IMR-90 (cell line): ENCODE results near the gene CDH23. TPM values are rescaled to one million over a fixed set of nuclear protein-coding genes. Genes with fewer than 3 reads are reported as not detected.

Experiments used
- ATAC-seq: fragments of 200-7000 bp; cut with Tn5 transposase; 2 replicates; pipeline ENCODE4 v1.9.1; 2020; ENCODE audit warnings: low read depth, mild to moderate bottlenecking, moderate library complexity
- BruUV-seq: library from RNA; stranded (reverse); fragments of 400-500 nt; replicated peaks from 2 replicates; lab custom pipeline; 2021; lab: Mats Ljungman, UMichigan
- CTCF ChIA-PET: fragments of 300-600 bp; formaldehyde crosslinking; extraction: SDS; loops from one replicate; lab custom pipeline; 2021; ENCODE audit warnings: antibody characterized with exemption; lab: Yijun Ruan, JAX
- POLR2A ChIA-PET: fragments of 300-600 bp; sonication (Branson Sonifier 250); formaldehyde crosslinking; loops from one replicate; lab custom pipeline; 2022; ENCODE audit warnings: antibody characterized with exemption; ENCODE audit not compliant: unreplicated experiment; lab: Charles Lee
- DNase-seq: peaks from one replicate; pipeline ENCODE4 v3.0.0; 2013
- H2AFZ ChIP-seq: replicated peaks from 2 replicates; pipeline ENCODE3; 2013; ENCODE audit warnings: low read length, mild to moderate bottlenecking; ENCODE audit not compliant: poor library complexity
- H2AK5ac ChIP-seq: 2 replicates; pipeline ENCODE4 v1.6.1; 2013; ENCODE audit warnings: low read depth, low read length, inconsistent platforms
- H2AK9ac ChIP-seq: replicated peaks from 2 replicates; pipeline ENCODE3; 2013; ENCODE audit warnings: mild to moderate bottlenecking, low read depth, low read length, moderate library complexity; ENCODE audit not compliant: poor library complexity
- H2BK120ac ChIP-seq: 2 replicates; pipeline ENCODE4 v1.6.1; 2013; ENCODE audit warnings: low read depth, low read length, inconsistent platforms
- H2BK15ac ChIP-seq: 3 replicates; pipeline ENCODE4 v1.6.1; 2013; ENCODE audit warnings: low read depth, low read length, inconsistent platforms
- H2BK20ac ChIP-seq: 2 replicates; pipeline ENCODE4 v1.6.1; 2013; ENCODE audit warnings: low read depth, mild to moderate bottlenecking, inconsistent platforms, low read length, moderate library complexity
- H2BK5ac ChIP-seq: 2 replicates; pipeline ENCODE4 v1.6.1; 2013; ENCODE audit warnings: mild to moderate bottlenecking, low read depth, low read length, inconsistent platforms; ENCODE audit not compliant: poor library complexity, severe bottlenecking
- H3K14ac ChIP-seq: replicated peaks from 2 replicates; pipeline ENCODE4 v1.6.1; 2013; ENCODE audit warnings: low read depth, low read length, inconsistent platforms
- H3K18ac ChIP-seq: 2 replicates; pipeline ENCODE4 v1.6.1; 2013; ENCODE audit warnings: low read depth, low read length, control low read depth
- H3K23ac ChIP-seq: 2 replicates; pipeline ENCODE4 v1.6.1; 2013; ENCODE audit warnings: low read depth, low read length, inconsistent platforms
- H3K27ac ChIP-seq: 2 replicates; pipeline ENCODE4 v1.5.1; 2013; ENCODE audit warnings: mild to moderate bottlenecking, control low read depth, low read length; ENCODE audit not compliant: insufficient read depth
- H3K27me3 ChIP-seq: 2 replicates; pipeline ENCODE4 v1.6.1; 2013; ENCODE audit warnings: low read length; ENCODE audit not compliant: control insufficient read depth, insufficient read depth
- H3K36me3 ChIP-seq: 2 replicates; pipeline ENCODE4 v1.6.1; 2013; ENCODE audit warnings: low read length, mixed read lengths; ENCODE audit not compliant: control insufficient read depth, insufficient read depth
- H3K4ac ChIP-seq: 2 replicates; pipeline ENCODE4 v1.6.1; 2013; ENCODE audit warnings: low read depth, low read length, inconsistent platforms
- H3K4me1 ChIP-seq: 2 replicates; pipeline ENCODE4 v1.6.1; 2013; ENCODE audit warnings: low read length, mixed read lengths; ENCODE audit not compliant: control insufficient read depth, insufficient read depth
- H3K4me2 ChIP-seq: 2 replicates; pipeline ENCODE4 v1.6.1; 2013; ENCODE audit warnings: low read depth, mild to moderate bottlenecking, control low read depth, low read length, moderate library complexity
- H3K4me3 ChIP-seq: 2 replicates; pipeline ENCODE4 v1.5.1; 2013; ENCODE audit warnings: low read depth, mild to moderate bottlenecking, control low read depth, low read length, moderate library complexity; ENCODE audit not compliant: insufficient read depth
- H3K56ac ChIP-seq: 2 replicates; pipeline ENCODE4 v1.6.1; 2013; ENCODE audit warnings: low read length, inconsistent platforms; ENCODE audit not compliant: insufficient read depth; ENCODE audit errors: extremely low read depth
- H3K79me1 ChIP-seq, 2 experiments: 2 replicates each; pipeline ENCODE4 v1.6.1; 2013; ENCODE audit warnings: low read length in 2 of 2, inconsistent platforms in 1 of 2, low read depth in 1 of 2
- H3K9ac ChIP-seq: 2 replicates; pipeline ENCODE4 v1.6.1; 2013; ENCODE audit warnings: low read depth, low read length, control low read depth
- H3K9me1 ChIP-seq: 2 replicates; pipeline ENCODE4 v1.6.1; 2013; ENCODE audit warnings: low read length, inconsistent platforms; ENCODE audit not compliant: insufficient read depth
- H3K9me3 ChIP-seq: 2 replicates; pipeline ENCODE4 v1.6.1; 2013; ENCODE audit warnings: low read length; ENCODE audit not compliant: control insufficient read depth, insufficient read depth
- H4K20me1 ChIP-seq: 2 replicates; pipeline ENCODE4 v1.6.1; 2013; ENCODE audit warnings: low read length, inconsistent platforms; ENCODE audit not compliant: insufficient read depth
- H4K5ac ChIP-seq: 2 replicates; pipeline ENCODE4 v1.6.1; 2013; ENCODE audit warnings: mild to moderate bottlenecking, low read depth, low read length, control low read depth
- H4K8ac ChIP-seq, 2 experiments: 2 replicates each; pipeline ENCODE4 v1.6.1; 2013; ENCODE audit warnings: low read depth in 2 of 2, low read length in 2 of 2, control low read depth in 1 of 2, inconsistent platforms in 1 of 2
- H4K91ac ChIP-seq: 2 replicates; pipeline ENCODE4 v1.6.1; 2013; ENCODE audit warnings: low read depth, low read length, inconsistent platforms; ENCODE audit not compliant: insufficient read depth
- BHLHE40 ChIP-seq: fragments of 150-350 bp; IDR thresholded peaks from 2 replicates; pipeline ENCODE4 v1.6.1; 2016; ENCODE audit warnings: mild to moderate bottlenecking, low read depth, low read length
- CEBPB ChIP-seq: IDR thresholded peaks from 2 replicates; pipeline ENCODE4 v1.6.1; 2012; ENCODE audit warnings: low read depth, low read length, improper control_type of control experiment
- CHD1 ChIP-seq: IDR thresholded peaks from 2 replicates; pipeline ENCODE4 v1.6.1; 2012; ENCODE audit warnings: low read depth, low read length, improper control_type of control experiment
- CTCF ChIP-seq: conservative IDR thresholded peaks from 2 replicates; pipeline ENCODE4 v1.5.1; 2012; ENCODE audit warnings: mild to moderate bottlenecking, low read depth, low read length, improper control_type of control experiment
- MAFK ChIP-seq: IDR thresholded peaks from 2 replicates; pipeline ENCODE4 v1.6.1; 2012; ENCODE audit warnings: low read depth, low read length, improper control_type of control experiment
- RFX5 ChIP-seq: IDR thresholded peaks from 2 replicates; pipeline ENCODE4 v1.8.0; 2012; ENCODE audit warnings: low read depth, mild to moderate bottlenecking, low read length, moderate library complexity
- SMC3 ChIP-seq: fragments of 150-350 bp; IDR thresholded peaks from 2 replicates; pipeline ENCODE4 v1.6.1; 2016; ENCODE audit warnings: low read depth, mild to moderate bottlenecking, antibody characterized with exemption, low read length, moderate library complexity
- WGBS, 2 experiments: methylation state at CpG; one replicate each; pipeline versions ENCODE4 v1.1.5 to v1.1.7; 2013; ENCODE audit warnings: missing lambda C conversion rate in 2 of 2; ENCODE audit not compliant: insufficient read length in 1 of 2; ENCODE audit errors: extremely low coverage in 2 of 2; 5-methylcytosine and 5-hydroxymethylcytosine counted together
- dilution Hi-C: fragments of 300-500 bp; cut with HindIII; formaldehyde crosslinking; loops from one replicate; pipeline ENCODE4 v1.14.3; 2018; ENCODE audit warnings: low sequenced_read_pairs; ENCODE audit not compliant: unreplicated experiment
- in situ Hi-C: fragments of 300-500 bp; cut with MboI; formaldehyde crosslinking; loops from 3 replicates; pipeline ENCODE4 v1.14.3; 2019; ENCODE audit warnings: low sequenced_read_pairs, inconsistent platforms, mixed read lengths
- intact Hi-C: fragments of 100-400 bp; cut with micrococcal nuclease; formaldehyde crosslinking; loops from 2 replicates; pipeline ENCODE4 v1.10.0; 2022
- polyA plus RNA-seq, 3 experiments: library from polyadenylated mRNA; depleted of rRNA; stranded (reverse); fragments of >200 nt; gene quantifications; 2 replicates each; pipeline ENCODE4 v1.2.3, GENCODE V29; 2012; ENCODE audit warnings: low replicate concordance in 1 of 3
- total RNA-seq: library from RNA; depleted of rRNA; stranded (reverse); fragments of >200 nt; gene quantifications from 2 replicates; pipeline ENCODE4 v1.2.3, GENCODE V29; 2012

The CDH23 gene
- total and polyA plus RNA-seq, 2 of the 4 experiments (the other 2 are of a cell fraction): under 0.01 to 0.03 TPM

- dilution Hi-C loops (no loop called here), intact Hi-C loops (no loop called here), in situ Hi-C loops (no loop called here)
- peak overlapping the region; percentile 55 for H2AK9ac ChIP-seq
- H4K5ac ChIP-seq: no peak overlapping the region
- H2BK120ac ChIP-seq: no peak overlapping the region
- H3K4ac ChIP-seq: no peak overlapping the region
- no peaks in the 10 kb centered on the region for H3K79me1 ChIP-seq
- no peak overlapping the region for H3K14ac ChIP-seq
- DNase-seq: no peak
- no peaks in the 10 kb centered on the region for H3K4me1 ChIP-seq
- H3K23ac ChIP-seq: no peak overlapping the region
- no peaks in the 10 kb centered on the region for H3K36me3 ChIP-seq
- CTCF ChIA-PET: no interaction called here
- no peak overlapping the region for H2AFZ ChIP-seq
- POLR2A ChIA-PET: no interaction called here
- no peak overlapping the region for H4K91ac ChIP-seq
- no peak overlapping the region for H2BK20ac ChIP-seq
- no peak overlapping the region for H3K18ac ChIP-seq
- no peak for ATAC-seq
- no peak overlapping the region for H3K4me2 ChIP-seq
- H3K9me1 ChIP-seq: no peaks in the 10 kb centered on the region
- 38% methylated on average over 4 of the region's 16 CpGs; no CpG with 5 or more reads in 1 of the 2 experiments for WGBS, 2 experiments
- H3K27ac ChIP-seq: no peak overlapping the region
- no peaks in the 10 kb centered on the region for H4K20me1 ChIP-seq
- no peak overlapping the region for H2BK15ac ChIP-seq
- H3K27me3 ChIP-seq: peaks cover 54% of the 10 kb centered on the region
- H2BK5ac ChIP-seq: no peak overlapping the region
- TF ChIP-seq CHD1 (no peak), BHLHE40 (no peak), MAFK (no peak), RFX5 (no peak), SMC3 (no peak), CTCF (no peak), CEBPB (no peak)
- H3K9ac ChIP-seq: no peak overlapping the region
- H3K56ac ChIP-seq: no peak overlapping the region
- no peak overlapping the region for H2AK5ac ChIP-seq
- BruUV-seq: no TSS peak
- H4K8ac ChIP-seq: no peak overlapping the region
- no peak overlapping the region for H3K4me3 ChIP-seq
- H3K9me3 ChIP-seq: no peaks in the 10 kb centered on the region
Observed at GRCh38 chr10:71671994-71672946, 275.6 kb downstream of the CDH23 start.
